Subcutaneous adipose tissue (tissue), 4 donors: ENCODE measurements around the gene CHCHD3. TPM values are rescaled to one million over a fixed set of nuclear protein-coding genes. Genes with fewer than 3 reads are reported as not detected.

ENCODE experiments used
- total RNA-seq, 4 donors: library from RNA; depleted of rRNA; stranded (reverse); fragments of >200 nt; gene quantifications; one replicate each; pipeline ENCODE4 v1.1.0, GENCODE V29; 2016
- TF ChIP-seq, protein P1 (sequence below): fragments of 450-650 bp; IDR thresholded peaks from one replicate; pipeline ENCODE4 v1.5.1; 2016; ENCODE audit warnings: low read depth, mild to moderate bottlenecking, control low read depth, antibody characterized with exemption, moderate library complexity

CHCHD3 gene
- total RNA-seq, 4 donors from 2014 or later = 44.9 to 69.7 (median 55.8) TPM

- TF ChIP-seq, protein P1, sequence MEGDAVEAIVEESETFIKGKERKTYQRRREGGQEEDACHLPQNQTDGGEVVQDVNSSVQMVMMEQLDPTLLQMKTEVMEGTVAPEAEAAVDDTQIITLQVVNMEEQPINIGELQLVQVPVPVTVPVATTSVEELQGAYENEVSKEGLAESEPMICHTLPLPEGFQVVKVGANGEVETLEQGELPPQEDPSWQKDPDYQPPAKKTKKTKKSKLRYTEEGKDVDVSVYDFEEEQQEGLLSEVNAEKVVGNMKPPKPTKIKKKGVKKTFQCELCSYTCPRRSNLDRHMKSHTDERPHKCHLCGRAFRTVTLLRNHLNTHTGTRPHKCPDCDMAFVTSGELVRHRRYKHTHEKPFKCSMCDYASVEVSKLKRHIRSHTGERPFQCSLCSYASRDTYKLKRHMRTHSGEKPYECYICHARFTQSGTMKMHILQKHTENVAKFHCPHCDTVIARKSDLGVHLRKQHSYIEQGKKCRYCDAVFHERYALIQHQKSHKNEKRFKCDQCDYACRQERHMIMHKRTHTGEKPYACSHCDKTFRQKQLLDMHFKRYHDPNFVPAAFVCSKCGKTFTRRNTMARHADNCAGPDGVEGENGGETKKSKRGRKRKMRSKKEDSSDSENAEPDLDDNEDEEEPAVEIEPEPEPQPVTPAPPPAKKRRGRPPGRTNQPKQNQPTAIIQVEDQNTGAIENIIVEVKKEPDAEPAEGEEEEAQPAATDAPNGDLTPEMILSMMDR = no peak
Observed at GRCh38 chr7:132783824-132784223, 298.1 kb downstream of the CHCHD3 start.

DNA sequence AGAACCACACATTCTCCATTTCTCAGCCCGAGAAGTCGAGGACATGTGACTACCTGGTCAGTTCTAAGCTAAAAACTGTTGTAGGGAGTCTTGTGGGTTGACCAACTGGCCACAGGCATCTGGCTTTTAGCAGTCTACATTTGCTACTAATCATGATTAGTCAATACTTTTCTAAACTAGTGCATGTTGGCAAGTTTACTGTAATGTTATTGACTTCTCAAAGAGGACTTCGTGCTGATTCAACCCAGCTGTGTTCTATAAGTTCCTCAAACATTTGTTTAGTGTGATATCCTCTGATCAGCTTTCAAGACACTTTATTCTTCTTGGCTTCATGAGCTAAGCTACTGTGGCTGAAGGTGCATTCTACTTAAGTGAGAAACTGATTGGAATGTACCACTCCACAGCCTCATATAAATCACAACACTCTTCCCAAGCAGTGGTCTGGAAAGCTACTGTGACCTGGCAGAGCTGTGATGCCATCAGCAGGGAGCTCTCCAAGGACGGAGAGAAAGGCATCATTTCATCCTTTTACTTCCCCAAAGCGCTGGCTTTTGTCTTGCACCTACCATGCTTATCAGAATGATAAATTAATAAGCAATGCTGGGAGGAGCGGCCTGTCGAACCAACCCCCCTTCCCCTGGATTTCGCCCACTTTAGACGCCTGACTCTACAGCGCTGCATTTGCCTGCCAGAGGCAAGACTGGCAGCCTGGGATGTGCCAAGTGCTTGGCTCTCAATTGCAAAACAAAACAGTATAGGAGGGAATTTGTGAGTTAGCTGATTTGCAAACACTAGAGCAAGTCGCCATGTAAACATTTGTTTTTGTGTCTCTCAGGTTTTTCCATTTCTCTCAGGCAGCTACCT is 298.9 kb downstream of the CHCHD3 start:
- TF ChIP-seq, protein P1 = no peak

DNA sequence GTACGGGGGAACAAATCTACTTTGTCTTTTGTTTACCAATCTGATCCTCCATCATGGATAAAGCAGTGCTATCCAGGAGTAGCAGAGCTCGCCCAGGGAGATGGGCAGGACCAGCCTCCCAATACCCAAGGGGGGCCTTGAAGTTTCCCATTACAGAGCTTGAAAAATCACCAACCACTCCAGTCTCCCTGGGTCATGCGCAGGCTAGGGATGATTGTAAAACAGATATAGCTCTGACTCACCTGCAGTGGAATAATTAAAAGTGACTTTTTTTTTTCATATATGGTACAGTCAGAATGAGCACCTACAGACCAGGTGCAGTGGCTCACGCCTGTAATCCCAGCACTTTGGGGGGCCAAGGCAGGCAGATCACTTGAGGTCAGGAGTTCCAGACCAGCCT is 301.1 kb downstream of the CHCHD3 start:
- TF ChIP-seq, protein P1 = no peak

DNA sequence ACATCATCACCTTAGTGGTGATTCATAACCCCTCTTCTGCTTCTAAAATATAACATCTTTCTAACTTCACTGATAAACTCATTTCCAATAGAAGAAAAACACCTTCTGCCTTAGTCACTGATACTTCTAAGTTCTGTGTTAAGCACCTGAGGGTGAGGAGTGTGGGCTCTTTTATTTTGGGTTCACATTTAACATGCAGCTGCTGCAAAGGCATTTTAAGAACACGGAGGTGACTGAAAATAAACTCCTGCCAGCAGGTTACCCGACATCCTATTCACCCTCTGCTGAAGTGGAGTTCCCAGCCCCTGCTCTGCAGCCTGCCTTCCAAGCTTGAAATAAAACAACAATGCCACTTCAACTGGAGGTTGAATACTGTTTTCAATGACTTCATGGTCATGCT is 302.7 kb downstream of the CHCHD3 start:
- TF ChIP-seq, protein P1 = no peak

DNA sequence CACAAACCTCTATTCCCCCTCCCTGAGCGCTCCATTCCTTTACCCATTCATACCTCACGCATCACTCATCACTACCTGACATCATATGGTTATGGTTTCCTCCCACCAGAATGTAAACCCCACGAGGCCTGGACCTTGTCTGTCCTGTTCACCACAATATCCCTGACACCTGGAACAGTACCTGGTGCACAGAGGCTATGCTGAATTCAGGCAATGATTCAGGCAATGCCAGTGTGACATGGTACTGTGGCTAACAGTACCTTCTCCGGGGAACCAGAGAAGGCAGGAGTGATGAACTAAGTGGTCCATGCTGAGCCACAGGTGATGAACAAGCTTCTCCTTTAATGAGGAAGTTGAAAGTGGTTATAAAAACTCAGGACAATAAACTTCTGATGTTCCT is 303.1 kb downstream of the CHCHD3 start:
- TF ChIP-seq, protein P1 = no peak

DNA sequence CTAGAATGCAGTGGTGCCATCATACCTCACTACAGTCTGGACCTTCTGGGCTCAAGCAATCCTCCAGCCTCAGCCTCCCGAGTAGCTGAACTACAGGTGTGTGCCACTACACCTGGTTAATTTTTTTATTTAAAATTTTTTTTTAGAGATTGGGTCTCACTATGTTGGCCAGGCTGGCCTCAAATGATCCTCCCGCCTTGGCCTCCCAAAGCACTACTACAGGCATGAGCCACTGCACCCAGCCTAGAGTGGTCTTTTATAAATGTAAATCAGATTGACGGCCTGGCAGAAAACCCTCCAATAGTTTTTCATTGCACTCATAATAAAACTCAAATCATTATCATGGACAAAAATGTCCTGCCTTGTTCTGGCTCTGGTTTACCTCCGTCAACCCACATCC is 303.9 kb downstream of the CHCHD3 start:
- TF ChIP-seq, protein P1 = no peak

DNA sequence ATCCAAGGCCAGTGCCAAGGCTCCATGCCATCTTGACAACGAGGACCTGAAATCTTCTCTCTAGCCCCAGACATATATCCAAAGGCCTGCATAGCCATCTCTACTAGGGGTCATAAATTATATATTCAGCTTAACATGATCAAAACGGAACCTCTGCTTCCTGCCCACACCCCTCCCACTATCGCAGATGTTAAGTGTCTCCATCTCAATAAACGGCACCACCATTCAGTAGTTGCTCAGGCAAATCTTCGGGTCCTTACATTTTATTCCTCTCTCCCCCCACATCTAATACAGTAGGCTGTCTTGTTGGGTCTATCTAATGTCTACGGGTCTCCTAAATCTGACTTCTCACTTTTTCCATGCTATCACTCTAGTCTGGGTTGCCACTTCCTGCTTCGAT is 304.5 kb downstream of the CHCHD3 start:
- TF ChIP-seq, protein P1 = no peak
